Measurements from ENCODE around the gene MKRN1.

MKRN1 gene

GRCh38 chr7:140475747-140476333 is 3.5 kb downstream of the MKRN1 start:
- Histone ChIP-seq H3F3A (ENCODE audit: control insufficient read depth, insufficient read depth) (no peaks in the 10 kb centered on the region), H3K79me2 (ENCODE audit: control insufficient read depth, low read length) (peaks cover 84% of the 10 kb centered on the region), H3K27me3 (ENCODE audit: control insufficient read depth, low read length) (no peaks in the 10 kb centered on the region), H3K9me3 (ENCODE audit: control insufficient read depth, insufficient read depth, low read length) (no peaks in the 10 kb centered on the region), H3K36me3 (ENCODE audit: control insufficient read depth, low read length) (peaks cover 24% of the 10 kb centered on the region), H4K20me1 (ENCODE audit: control insufficient read depth, insufficient read depth, low read depth, low read length) (peaks cover 33% of the 10 kb centered on the region), H3K4me3 (ENCODE audit: low read length) (no peak overlapping the region), H3K27ac (ENCODE audit: low read depth, low read length) (no peak overlapping the region), H3K4me1 (ENCODE audit: control insufficient read depth, low read length) (peaks cover 29% of the 10 kb centered on the region), H3K4me2 (ENCODE audit: low read length) (peak overlapping the region; percentile 82; the same call in 1 of the 2 replicates), H3K9me2 (replicated peaks; ENCODE audit: control insufficient read depth, low read length) (no peaks in the 10 kb centered on the region)
- TF ChIP-seq EZH2phosphoT487 (IDR thresholded peaks at IDR 0.05; ENCODE audit: borderline replicate concordance, low read length) (no peak), CTCF (IDR thresholded peaks at IDR 0.05; ENCODE audit: low read depth, low read length, poor library complexity, severe bottlenecking) (peak; percentile 82)

- Histone ChIP-seq H3K27ac (ENCODE audit: low read depth, low read length) (no peak overlapping the region), H3K9me3 (ENCODE audit: control insufficient read depth, insufficient read depth, low read length) (no peaks in the 10 kb centered on the region), H3K4me2 (ENCODE audit: low read length) (no peak overlapping the region), H3F3A (ENCODE audit: control insufficient read depth, insufficient read depth) (no peaks in the 10 kb centered on the region), H3K79me2 (ENCODE audit: control insufficient read depth, low read length) (peaks cover 67% of the 10 kb centered on the region), H3K4me1 (ENCODE audit: control insufficient read depth, low read length) (no peaks in the 10 kb centered on the region), H4K20me1 (ENCODE audit: control insufficient read depth, insufficient read depth, low read depth, low read length) (peaks cover 12% of the 10 kb centered on the region), H3K36me3 (ENCODE audit: control insufficient read depth, low read length) (peaks cover 73% of the 10 kb centered on the region), H3K4me3 (ENCODE audit: low read length) (no peak overlapping the region), H3K27me3 (ENCODE audit: control insufficient read depth, low read length) (no peaks in the 10 kb centered on the region), H3K9me2 (replicated peaks; ENCODE audit: control insufficient read depth, low read length) (no peaks in the 10 kb centered on the region)
- TF ChIP-seq CTCF (IDR thresholded peaks at IDR 0.05; ENCODE audit: low read depth, low read length, poor library complexity, severe bottlenecking) (no peak), EZH2phosphoT487 (IDR thresholded peaks at IDR 0.05; ENCODE audit: borderline replicate concordance, low read length) (no peak)
These were observed 16.2 kb downstream of the MKRN1 start for GRCh38 chr7:140463111-140463510.

DNA sequence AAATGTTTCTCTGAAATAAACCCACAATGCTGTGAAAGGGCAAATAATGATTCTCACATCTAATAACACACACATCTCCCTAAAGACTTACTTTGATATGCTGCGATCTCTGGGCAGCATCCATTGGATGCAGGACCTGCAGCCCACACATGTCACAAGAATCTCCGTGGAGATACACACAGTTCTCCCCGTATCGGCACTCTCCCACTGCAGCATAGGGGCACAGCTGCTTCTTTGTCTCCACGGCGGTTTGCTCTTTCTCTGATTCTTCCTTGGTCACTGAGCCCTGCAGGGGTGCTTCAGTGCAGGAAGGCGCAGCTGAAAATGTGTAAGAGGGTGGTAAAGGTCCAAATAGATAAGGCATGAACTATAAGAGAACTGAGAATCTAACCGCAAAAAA is 20.4 kb downstream of the MKRN1 start:
- H3K4me2 ChIP-seq (ENCODE audit: low read length): no peak overlapping the region
- no peak overlapping the region for H3K4me3 ChIP-seq (ENCODE audit: low read length)
- H3K27me3 ChIP-seq (ENCODE audit: control insufficient read depth, low read length): no peaks in the 10 kb centered on the region
- H4K20me1 ChIP-seq (ENCODE audit: control insufficient read depth, insufficient read depth, low read depth, low read length): peaks cover 19% of the 10 kb centered on the region
- H3K27ac ChIP-seq (ENCODE audit: low read depth, low read length): no peak overlapping the region
- peaks cover 39% of the 10 kb centered on the region for H3K79me2 ChIP-seq (ENCODE audit: control insufficient read depth, low read length)
- TF ChIP-seq EZH2phosphoT487 (IDR thresholded peaks at IDR 0.05; ENCODE audit: borderline replicate concordance, low read length): no peak
- TF ChIP-seq CTCF (IDR thresholded peaks at IDR 0.05; ENCODE audit: low read depth, low read length, poor library complexity, severe bottlenecking): no peak
- no peaks in the 10 kb centered on the region for H3K9me3 ChIP-seq (ENCODE audit: control insufficient read depth, insufficient read depth, low read length)
- no peaks in the 10 kb centered on the region for H3K9me2 ChIP-seq (replicated peaks; ENCODE audit: control insufficient read depth, low read length)
- no peaks in the 10 kb centered on the region for H3F3A ChIP-seq (ENCODE audit: control insufficient read depth, insufficient read depth)
- peaks cover 83% of the 10 kb centered on the region for H3K36me3 ChIP-seq (ENCODE audit: control insufficient read depth, low read length)
- no peaks in the 10 kb centered on the region for H3K4me1 ChIP-seq (ENCODE audit: control insufficient read depth, low read length)

All from DOHH2 (cell line).